Measurements from ENCODE around the gene ABCA10.

DNA sequence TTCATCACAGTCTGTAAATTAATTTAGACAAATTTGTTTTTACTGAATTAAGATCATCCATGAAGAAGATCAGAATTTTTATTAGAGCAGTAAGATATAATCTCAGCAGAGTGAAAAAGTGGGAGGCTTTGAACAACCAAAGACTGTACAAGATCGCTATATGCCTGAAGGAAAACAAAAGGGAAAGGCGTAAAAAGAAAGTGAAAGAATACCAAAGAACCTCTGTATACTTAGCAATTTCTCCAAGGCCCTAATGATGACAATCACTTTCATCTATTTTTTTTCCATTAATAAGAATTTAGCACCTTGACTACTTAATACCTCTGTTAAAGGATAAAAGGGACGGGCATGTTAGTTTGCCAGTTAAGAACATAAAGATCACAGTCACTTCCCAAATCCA lies 38.6 kb upstream of the ABCA10 start:
- TF ChIP-seq, protein P1, sequence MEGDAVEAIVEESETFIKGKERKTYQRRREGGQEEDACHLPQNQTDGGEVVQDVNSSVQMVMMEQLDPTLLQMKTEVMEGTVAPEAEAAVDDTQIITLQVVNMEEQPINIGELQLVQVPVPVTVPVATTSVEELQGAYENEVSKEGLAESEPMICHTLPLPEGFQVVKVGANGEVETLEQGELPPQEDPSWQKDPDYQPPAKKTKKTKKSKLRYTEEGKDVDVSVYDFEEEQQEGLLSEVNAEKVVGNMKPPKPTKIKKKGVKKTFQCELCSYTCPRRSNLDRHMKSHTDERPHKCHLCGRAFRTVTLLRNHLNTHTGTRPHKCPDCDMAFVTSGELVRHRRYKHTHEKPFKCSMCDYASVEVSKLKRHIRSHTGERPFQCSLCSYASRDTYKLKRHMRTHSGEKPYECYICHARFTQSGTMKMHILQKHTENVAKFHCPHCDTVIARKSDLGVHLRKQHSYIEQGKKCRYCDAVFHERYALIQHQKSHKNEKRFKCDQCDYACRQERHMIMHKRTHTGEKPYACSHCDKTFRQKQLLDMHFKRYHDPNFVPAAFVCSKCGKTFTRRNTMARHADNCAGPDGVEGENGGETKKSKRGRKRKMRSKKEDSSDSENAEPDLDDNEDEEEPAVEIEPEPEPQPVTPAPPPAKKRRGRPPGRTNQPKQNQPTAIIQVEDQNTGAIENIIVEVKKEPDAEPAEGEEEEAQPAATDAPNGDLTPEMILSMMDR (IDR thresholded peaks at IDR 0.05) = no peak
- no peak for TF ChIP-seq POLR2A (IDR thresholded peaks at IDR 0.05)
